ENCODE measurements around the gene STPG2. TPM values are rescaled to one million over a fixed set of nuclear protein-coding genes. Genes with fewer than 3 reads are reported as not detected.

The STPG2 gene
- total and polyA plus RNA-seq, 2 of the 4 experiments (the other 2 are of a cell fraction): not detected

DNA sequence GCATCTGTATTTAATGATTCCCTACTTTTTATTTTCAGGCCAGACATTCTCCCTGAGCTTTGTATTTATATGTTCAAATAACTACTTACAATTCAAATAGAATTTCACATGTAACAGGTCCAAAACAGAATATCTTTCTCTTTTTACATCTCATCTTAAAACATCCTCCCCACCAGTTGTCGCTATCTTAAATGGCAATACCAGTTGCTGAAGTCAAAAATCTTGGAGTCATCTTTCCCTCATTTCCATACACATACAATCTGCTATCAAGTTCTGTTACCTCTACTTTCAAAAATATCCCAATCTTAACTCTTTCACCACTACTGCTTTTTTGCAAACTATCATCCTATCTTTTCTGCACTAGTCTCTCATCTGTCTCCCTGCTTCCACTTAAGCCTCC is 330.5 kb downstream of the STPG2 start:
- Histone ChIP-seq H3K18ac (ENCODE audit: low read depth, low read length) (no peak overlapping the region), H4K5ac (ENCODE audit: low read depth, low read length) (no peak overlapping the region), H3K23ac (ENCODE audit: low read depth, low read length) (no peak overlapping the region), H3K4me1 (ENCODE audit: control insufficient read depth, insufficient read depth, low read length) (no peaks in the 10 kb centered on the region), H3K9me1 (ENCODE audit: insufficient read depth, low read length) (no peaks in the 10 kb centered on the region), H3K9me3 (ENCODE audit: control insufficient read depth, insufficient read depth, low read length) (no peaks in the 10 kb centered on the region; the same call in 1 of the 2 replicates), H3K56ac (ENCODE audit: extremely low read depth, insufficient read depth, low read length) (no peak overlapping the region), H3K9ac (ENCODE audit: low read depth, low read length) (no peak overlapping the region), H3K79me1 (ENCODE audit: low read depth in 1 of 2, low read length in 2 of 2) (no peaks in the 10 kb centered on the region), H3K4ac (ENCODE audit: low read depth, low read length) (no peak overlapping the region), H4K20me1 (ENCODE audit: insufficient read depth, low read length) (no peaks in the 10 kb centered on the region), H2AK9ac (replicated peaks; ENCODE audit: low read depth, low read length, poor library complexity) (no peak overlapping the region), H2BK5ac (ENCODE audit: low read depth, low read length, poor library complexity, severe bottlenecking) (no peak overlapping the region), H2BK20ac (ENCODE audit: low read depth, low read length) (no peak overlapping the region), H3K27me3 (ENCODE audit: control insufficient read depth, insufficient read depth, low read length) (no peaks in the 10 kb centered on the region), H3K14ac (replicated peaks; ENCODE audit: low read depth, low read length) (no peak overlapping the region), H4K91ac (ENCODE audit: insufficient read depth, low read depth, low read length) (no peak overlapping the region), H2AK5ac (ENCODE audit: low read depth, low read length) (no peak overlapping the region), H3K4me3 (ENCODE audit: insufficient read depth, low read depth, low read length) (no peak overlapping the region), H2BK15ac (ENCODE audit: low read depth, low read length) (no peak overlapping the region), H3K27ac (ENCODE audit: insufficient read depth, low read length) (no peak overlapping the region), H2AFZ (replicated peaks; ENCODE audit: low read length, poor library complexity) (no peak overlapping the region), H4K8ac (ENCODE audit: low read depth in 2 of 2, low read length in 2 of 2) (no peak overlapping the region), H2BK120ac (ENCODE audit: low read depth, low read length) (no peak overlapping the region), H3K36me3 (ENCODE audit: control insufficient read depth, insufficient read depth, low read length) (no peaks in the 10 kb centered on the region), H3K4me2 (ENCODE audit: low read depth, low read length) (no peak overlapping the region)
- DNase-seq (no peak), ATAC-seq (ENCODE audit: low read depth) (no peak)
- TF ChIP-seq RCOR1 (IDR thresholded peaks at IDR 0.05; ENCODE audit: insufficient replicate concordance, low read length): no peak
- TF ChIP-seq, protein P1, sequence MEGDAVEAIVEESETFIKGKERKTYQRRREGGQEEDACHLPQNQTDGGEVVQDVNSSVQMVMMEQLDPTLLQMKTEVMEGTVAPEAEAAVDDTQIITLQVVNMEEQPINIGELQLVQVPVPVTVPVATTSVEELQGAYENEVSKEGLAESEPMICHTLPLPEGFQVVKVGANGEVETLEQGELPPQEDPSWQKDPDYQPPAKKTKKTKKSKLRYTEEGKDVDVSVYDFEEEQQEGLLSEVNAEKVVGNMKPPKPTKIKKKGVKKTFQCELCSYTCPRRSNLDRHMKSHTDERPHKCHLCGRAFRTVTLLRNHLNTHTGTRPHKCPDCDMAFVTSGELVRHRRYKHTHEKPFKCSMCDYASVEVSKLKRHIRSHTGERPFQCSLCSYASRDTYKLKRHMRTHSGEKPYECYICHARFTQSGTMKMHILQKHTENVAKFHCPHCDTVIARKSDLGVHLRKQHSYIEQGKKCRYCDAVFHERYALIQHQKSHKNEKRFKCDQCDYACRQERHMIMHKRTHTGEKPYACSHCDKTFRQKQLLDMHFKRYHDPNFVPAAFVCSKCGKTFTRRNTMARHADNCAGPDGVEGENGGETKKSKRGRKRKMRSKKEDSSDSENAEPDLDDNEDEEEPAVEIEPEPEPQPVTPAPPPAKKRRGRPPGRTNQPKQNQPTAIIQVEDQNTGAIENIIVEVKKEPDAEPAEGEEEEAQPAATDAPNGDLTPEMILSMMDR (conservative IDR thresholded peaks at IDR 0.05; ENCODE audit: low read depth, low read length): no peak
- TF ChIP-seq POLR2A (IDR thresholded peaks at IDR 0.05; ENCODE audit: low read depth, low read length): no peak
- no peak for TF ChIP-seq RFX5 (IDR thresholded peaks at IDR 0.05; ENCODE audit: low read depth, low read length)
- TF ChIP-seq MXI1 (IDR thresholded peaks at IDR 0.05; ENCODE audit: borderline replicate concordance, low read depth, low read length): no peak
- TF ChIP-seq RAD21 (IDR thresholded peaks at IDR 0.05; ENCODE audit: low read length): no peak
- TF ChIP-seq NFE2L2 (IDR thresholded peaks at IDR 0.05; ENCODE audit: low read depth, low read length): no peak
- no peak for TF ChIP-seq FOS (IDR thresholded peaks at IDR 0.05; ENCODE audit: low read depth, low read length)
- no peak for TF ChIP-seq CHD1 (IDR thresholded peaks at IDR 0.05; ENCODE audit: low read depth, low read length)
- TF ChIP-seq MAZ (IDR thresholded peaks at IDR 0.05; ENCODE audit: borderline replicate concordance, low read depth, low read length): no peak
- TF ChIP-seq BHLHE40 (IDR thresholded peaks at IDR 0.05; ENCODE audit: low read depth, low read length): no peak
- TF ChIP-seq, protein P2, sequence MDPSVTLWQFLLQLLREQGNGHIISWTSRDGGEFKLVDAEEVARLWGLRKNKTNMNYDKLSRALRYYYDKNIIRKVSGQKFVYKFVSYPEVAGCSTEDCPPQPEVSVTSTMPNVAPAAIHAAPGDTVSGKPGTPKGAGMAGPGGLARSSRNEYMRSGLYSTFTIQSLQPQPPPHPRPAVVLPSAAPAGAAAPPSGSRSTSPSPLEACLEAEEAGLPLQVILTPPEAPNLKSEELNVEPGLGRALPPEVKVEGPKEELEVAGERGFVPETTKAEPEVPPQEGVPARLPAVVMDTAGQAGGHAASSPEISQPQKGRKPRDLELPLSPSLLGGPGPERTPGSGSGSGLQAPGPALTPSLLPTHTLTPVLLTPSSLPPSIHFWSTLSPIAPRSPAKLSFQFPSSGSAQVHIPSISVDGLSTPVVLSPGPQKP (IDR thresholded peaks at IDR 0.05; ENCODE audit: borderline replicate concordance, low read depth, low read length): no peak
- TF ChIP-seq MAFK (IDR thresholded peaks at IDR 0.05; ENCODE audit: low read depth, low read length): no peak
- TF ChIP-seq CEBPB (IDR thresholded peaks at IDR 0.05; ENCODE audit: low read depth, low read length): no peak
- TF ChIP-seq, protein P3, sequence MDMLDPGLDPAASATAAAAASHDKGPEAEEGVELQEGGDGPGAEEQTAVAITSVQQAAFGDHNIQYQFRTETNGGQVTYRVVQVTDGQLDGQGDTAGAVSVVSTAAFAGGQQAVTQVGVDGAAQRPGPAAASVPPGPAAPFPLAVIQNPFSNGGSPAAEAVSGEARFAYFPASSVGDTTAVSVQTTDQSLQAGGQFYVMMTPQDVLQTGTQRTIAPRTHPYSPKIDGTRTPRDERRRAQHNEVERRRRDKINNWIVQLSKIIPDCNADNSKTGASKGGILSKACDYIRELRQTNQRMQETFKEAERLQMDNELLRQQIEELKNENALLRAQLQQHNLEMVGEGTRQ (IDR thresholded peaks at IDR 0.05; ENCODE audit: low read depth, low read length): no peak
- intact Hi-C loops (cut with micrococcal nuclease): no loop called here
- dilution Hi-C loops (cut with HindIII; ENCODE audit: low sequenced_read_pairs, unreplicated experiment): no loop called here
- ChIA-PET POLR2A (ENCODE audit: unreplicated experiment) (no interaction called here), CTCF (no interaction called here)
- no TSS peak for BruUV-seq (replicated peaks)
- in situ Hi-C loops (cut with MboI; ENCODE audit: low sequenced_read_pairs): no loop called here
- 38% methylated on average over 1 of the region's 1 CpG; no CpG with 5 or more reads in 1 of the 2 experiments for WGBS, 2 experiments (ENCODE audit: extremely low coverage in 2 of 2, insufficient read length in 1 of 2)
